ENCODE data around the gene STX2.
"Not testable (repeated sequence)": the region's sequence is repeated elsewhere in the genome, so short reads cannot be mapped to it uniquely, and the experiment has no call there.

Gene STX2

GRCh38 chr12:130761537-130762318, 77.3 kb downstream of the STX2 start:
- TF ChIP-seq, protein P1, sequence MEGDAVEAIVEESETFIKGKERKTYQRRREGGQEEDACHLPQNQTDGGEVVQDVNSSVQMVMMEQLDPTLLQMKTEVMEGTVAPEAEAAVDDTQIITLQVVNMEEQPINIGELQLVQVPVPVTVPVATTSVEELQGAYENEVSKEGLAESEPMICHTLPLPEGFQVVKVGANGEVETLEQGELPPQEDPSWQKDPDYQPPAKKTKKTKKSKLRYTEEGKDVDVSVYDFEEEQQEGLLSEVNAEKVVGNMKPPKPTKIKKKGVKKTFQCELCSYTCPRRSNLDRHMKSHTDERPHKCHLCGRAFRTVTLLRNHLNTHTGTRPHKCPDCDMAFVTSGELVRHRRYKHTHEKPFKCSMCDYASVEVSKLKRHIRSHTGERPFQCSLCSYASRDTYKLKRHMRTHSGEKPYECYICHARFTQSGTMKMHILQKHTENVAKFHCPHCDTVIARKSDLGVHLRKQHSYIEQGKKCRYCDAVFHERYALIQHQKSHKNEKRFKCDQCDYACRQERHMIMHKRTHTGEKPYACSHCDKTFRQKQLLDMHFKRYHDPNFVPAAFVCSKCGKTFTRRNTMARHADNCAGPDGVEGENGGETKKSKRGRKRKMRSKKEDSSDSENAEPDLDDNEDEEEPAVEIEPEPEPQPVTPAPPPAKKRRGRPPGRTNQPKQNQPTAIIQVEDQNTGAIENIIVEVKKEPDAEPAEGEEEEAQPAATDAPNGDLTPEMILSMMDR (IDR thresholded peaks at IDR 0.05; ENCODE audit: low read length, missing control alignments) = peak; percentile 43
- peak; percentile 52 for DNase-seq (ENCODE audit: low read depth)
- H3K4me3 ChIP-seq (replicated peaks; ENCODE audit: low read depth, low read length) = no peak overlapping the region

DNA sequence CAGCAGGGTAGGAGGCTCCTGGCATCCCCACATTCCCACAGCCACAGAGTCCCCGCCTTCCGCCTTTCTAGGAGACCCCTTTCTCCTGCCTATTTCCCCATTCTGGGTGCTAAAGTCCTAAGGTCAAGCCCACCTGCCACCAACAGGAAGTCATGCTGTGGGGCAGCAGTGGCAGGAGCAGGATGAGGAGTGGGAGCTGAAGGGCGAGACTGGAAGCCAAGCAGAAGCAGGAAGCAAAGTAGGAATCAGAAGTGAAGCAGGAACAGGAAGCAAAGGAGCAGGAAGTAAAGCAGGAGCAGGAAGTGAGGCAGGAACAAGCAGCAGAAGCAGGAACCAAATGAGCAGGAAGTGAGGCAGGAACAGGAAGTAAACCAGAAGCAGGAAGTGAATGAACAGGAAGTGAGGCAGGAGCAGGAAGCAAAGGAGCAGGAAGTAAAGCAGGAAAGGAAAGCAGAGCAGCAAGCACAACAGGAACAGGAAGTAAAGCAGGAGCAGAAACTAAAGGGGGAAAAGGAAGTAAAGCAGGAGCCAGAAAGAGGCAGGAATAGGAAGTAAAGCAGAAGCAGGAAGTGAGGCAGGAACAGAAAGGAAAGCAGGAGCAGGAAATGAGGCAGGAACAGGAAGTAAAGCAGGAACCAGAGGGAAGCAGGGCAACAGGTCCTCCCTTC, 84.7 kb downstream of the STX2 start:
- H3K4me3 ChIP-seq (replicated peaks; ENCODE audit: low read depth, low read length) = no peak overlapping the region
- DNase-seq (ENCODE audit: low read depth) = no peak
- TF ChIP-seq, protein P1 (IDR thresholded peaks at IDR 0.05; ENCODE audit: low read length, missing control alignments) = no peak

DNA sequence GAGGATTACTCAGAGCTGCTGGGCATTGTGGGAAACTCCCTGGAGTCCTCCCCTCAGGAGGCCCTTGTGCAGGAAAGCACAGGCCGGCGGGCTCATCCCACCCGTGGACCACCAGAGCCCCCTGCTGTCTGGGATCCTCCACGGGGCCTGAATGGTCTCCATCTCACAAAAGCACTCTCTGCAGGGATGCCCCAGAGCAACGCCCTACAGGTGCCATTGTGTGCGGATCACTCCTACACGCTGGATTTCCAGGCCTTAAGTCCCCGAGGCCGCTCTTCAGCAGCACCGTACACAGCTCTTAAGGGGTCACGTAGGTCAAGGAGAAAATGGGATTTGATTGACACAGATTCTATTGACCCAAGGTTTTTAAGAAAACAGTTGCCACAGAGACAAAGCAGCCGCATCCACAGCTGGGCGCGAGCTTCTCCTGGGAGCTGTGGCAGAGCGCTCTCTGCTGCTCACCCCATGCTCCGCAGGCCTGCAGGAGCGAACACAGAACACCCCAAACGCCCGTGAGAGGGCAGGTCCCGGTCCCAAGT, 86.3 kb downstream of the STX2 start:
- TF ChIP-seq, protein P1 (IDR thresholded peaks at IDR 0.05; ENCODE audit: low read length, missing control alignments) = no peak
- no peak overlapping the region for H3K4me3 ChIP-seq (replicated peaks; ENCODE audit: low read depth, low read length)
- DNase-seq (ENCODE audit: low read depth) = no peak

DNA sequence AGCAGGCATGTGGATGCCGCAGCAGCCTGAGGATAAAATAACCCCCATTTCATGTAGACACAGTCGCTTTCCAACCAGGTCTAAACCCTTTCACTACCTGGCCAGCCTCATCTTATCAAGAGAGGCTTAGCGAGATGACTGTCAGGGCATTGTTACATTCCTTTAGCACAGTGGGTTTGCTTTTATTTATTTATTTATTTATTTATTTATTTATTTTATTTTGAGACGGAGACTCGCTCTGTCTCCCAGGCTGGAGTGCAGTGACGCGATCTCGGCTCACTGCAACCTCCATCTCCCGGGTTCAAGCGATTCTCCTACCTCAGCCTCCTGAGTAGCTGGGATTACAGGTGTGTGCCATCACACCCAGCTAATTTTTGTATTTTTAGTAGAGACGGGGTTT, 87.0 kb downstream of the STX2 start:
- not testable (repeated sequence) for DNase-seq (ENCODE audit: low read depth); H3K4me3 ChIP-seq (replicated peaks; ENCODE audit: low read depth, low read length)

- DNase-seq (ENCODE audit: low read depth) = no peak
- TF ChIP-seq, protein P1 (IDR thresholded peaks at IDR 0.05; ENCODE audit: low read length, missing control alignments) = no peak
- H3K4me3 ChIP-seq (replicated peaks; ENCODE audit: low read depth, low read length) = no peak overlapping the region
Measured at GRCh38 chr12:130748786-130749185, 90.3 kb downstream of the STX2 start.

DNA sequence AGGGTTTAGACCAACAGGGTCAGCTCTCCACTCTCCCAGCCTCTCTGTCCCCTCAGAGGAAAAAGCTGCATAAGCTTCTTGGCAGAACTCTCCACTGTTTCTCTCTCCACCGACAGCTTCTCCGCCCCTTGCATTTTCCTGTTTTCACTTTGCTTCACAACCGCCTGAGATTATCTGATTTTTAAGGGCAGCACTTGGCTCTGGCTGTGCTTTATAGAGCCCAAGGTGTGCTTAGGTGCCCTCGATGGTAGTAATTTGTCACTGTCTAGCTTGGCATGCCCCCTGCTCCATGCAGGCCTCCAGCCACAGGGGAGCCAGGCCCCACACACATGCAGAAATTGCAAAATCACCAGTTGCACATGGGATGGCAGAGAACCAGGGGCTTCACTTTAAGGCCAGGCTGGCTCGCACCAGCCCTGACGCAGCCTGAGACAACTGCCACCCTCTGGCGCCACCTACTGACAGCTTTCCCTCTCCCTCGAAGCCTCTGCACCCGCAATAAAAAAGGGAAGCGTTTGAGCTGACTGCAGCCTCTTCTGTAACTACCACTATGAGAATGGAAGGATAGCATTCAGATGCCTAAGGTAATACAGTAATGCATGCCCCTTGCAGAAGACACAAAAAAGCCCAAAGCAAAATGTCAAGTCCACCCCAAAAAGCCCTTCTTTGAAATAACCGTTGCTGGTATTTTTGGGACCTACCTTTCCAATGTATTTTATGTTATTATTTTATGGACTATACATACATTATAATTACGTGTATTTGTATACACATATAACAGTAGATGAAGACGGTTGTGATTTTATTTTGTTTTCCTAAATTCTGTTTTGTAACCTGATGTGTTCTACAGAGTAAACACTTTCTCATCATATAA, 90.9 kb downstream of the STX2 start:
- no peak overlapping the region for H3K4me3 ChIP-seq (replicated peaks; ENCODE audit: low read depth, low read length)
- peak; percentile 73 for DNase-seq (ENCODE audit: low read depth)
- TF ChIP-seq, protein P1 (IDR thresholded peaks at IDR 0.05; ENCODE audit: low read length, missing control alignments) = peak; percentile 84

DNA sequence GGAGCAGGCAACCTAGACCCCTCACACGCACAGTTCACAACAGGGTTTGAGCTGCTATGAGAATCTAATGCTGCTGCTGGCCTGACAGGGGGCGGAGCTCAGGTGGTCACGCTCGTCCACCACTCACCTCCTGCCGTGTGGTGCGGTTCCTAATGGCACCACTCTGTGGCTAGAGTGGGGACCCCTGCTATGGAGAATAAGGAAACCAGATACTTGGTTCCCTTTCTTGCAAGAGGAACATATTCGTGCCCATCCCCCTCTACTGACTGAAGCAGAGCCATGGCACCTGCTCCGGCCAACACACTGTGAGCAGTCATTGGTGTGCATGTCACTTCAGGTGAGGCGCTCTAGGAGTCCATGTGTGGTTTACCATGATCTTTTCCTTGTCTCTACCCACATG, 92.5 kb downstream of the STX2 start:
- no peak for DNase-seq (ENCODE audit: low read depth)

More for the DNA sequence above, 92.5 kb downstream of the STX2 start:
- TF ChIP-seq, protein P1 (IDR thresholded peaks at IDR 0.05; ENCODE audit: low read length, missing control alignments) = no peak
- H3K4me3 ChIP-seq (replicated peaks; ENCODE audit: low read depth, low read length) = no peak overlapping the region

Measured in fibroblast of pulmonary artery (primary cell).